Measurements from ENCODE around the gene ACSF3. TPM values are rescaled to one million over a fixed set of nuclear protein-coding genes. Genes with fewer than 3 reads are reported as not detected.

Gene ACSF3
- total RNA-seq, 2 donors from 2014 or later, result 34.8 to 35.5 TPM

- no peak overlapping the region for H3K27ac Mint-ChIP-seq
Observed at GRCh38 chr16:89103156-89103555, 9.5 kb downstream of the ACSF3 start.

DNA sequence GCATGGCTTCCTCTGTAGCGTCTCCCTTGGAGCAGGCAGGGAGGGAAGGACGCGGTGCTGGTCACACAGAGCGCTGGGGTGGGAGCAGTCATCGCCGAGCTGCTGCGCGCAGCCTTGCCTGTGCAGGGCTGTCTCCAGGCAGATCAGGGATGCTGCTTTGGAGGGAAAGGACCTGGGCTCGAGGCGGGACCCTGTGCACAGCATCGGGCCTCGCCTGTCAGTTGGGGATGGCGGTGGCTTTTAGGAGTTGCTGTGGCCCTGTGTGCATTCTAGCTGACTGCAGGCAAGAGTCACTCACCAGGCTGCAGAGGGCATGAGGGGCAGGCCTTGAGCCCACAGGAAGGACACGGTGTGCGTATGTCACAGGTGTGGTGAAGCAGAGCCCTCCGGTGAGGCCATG lies 10.1 kb downstream of the ACSF3 start:
- Mint-ChIP-seq H3K4me3 (no peak overlapping the region), H3K9me3 (no peaks in the 10 kb centered on the region), H3K4me1 (peaks cover 4% of the 10 kb centered on the region), H3K27ac (no peak overlapping the region), H3K27me3 (ENCODE audit: insufficient read depth) (no peaks in the 10 kb centered on the region), H3K36me3 (ENCODE audit: low read depth) (peaks cover 73% of the 10 kb centered on the region)
- no peak overlapping the region for H3K9ac ChIP-seq (ENCODE audit: extremely low read depth, low read length, poor library complexity, severe bottlenecking)
- WGBS, 2 experiments (ENCODE audit: insufficient coverage in 1 of 2, insufficient read length in 1 of 2), result 90 to 92% methylated on average over 11 to 16 of the region's 16 CpGs
- peaks cover 55% of the 10 kb centered on the region for H3K36me3 ChIP-seq (ENCODE audit: control insufficient read depth, insufficient read depth, low read length)
- peaks cover 5% of the 10 kb centered on the region for H3K4me1 ChIP-seq (ENCODE audit: control insufficient read depth, insufficient read depth, low read length)
- H3K4me3 ChIP-seq (ENCODE audit: low read length), result no peak overlapping the region
- no peak overlapping the region for H3K27ac ChIP-seq (ENCODE audit: low read depth, low read length)
- no peak for DNase-seq
- TF ChIP-seq, protein P1, sequence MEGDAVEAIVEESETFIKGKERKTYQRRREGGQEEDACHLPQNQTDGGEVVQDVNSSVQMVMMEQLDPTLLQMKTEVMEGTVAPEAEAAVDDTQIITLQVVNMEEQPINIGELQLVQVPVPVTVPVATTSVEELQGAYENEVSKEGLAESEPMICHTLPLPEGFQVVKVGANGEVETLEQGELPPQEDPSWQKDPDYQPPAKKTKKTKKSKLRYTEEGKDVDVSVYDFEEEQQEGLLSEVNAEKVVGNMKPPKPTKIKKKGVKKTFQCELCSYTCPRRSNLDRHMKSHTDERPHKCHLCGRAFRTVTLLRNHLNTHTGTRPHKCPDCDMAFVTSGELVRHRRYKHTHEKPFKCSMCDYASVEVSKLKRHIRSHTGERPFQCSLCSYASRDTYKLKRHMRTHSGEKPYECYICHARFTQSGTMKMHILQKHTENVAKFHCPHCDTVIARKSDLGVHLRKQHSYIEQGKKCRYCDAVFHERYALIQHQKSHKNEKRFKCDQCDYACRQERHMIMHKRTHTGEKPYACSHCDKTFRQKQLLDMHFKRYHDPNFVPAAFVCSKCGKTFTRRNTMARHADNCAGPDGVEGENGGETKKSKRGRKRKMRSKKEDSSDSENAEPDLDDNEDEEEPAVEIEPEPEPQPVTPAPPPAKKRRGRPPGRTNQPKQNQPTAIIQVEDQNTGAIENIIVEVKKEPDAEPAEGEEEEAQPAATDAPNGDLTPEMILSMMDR (conservative IDR thresholded peaks at IDR 0.05), result no peak
- no peaks in the 10 kb centered on the region for H3K9me3 ChIP-seq (ENCODE audit: control insufficient read depth, low read length)
- H3K27me3 ChIP-seq (ENCODE audit: control insufficient read depth, insufficient read depth, low read length, poor library complexity, severe bottlenecking), result no peaks in the 10 kb centered on the region

More at GRCh38 chr16:89103156-89103555, 9.5 kb downstream of the ACSF3 start:
- DNase-seq, result no peak
- Histone ChIP-seq H3K9ac (ENCODE audit: extremely low read depth, low read length, poor library complexity, severe bottlenecking) (no peak overlapping the region), H3K4me1 (ENCODE audit: control insufficient read depth, insufficient read depth, low read length) (peaks cover 9% of the 10 kb centered on the region), H3K27ac (ENCODE audit: low read depth, low read length) (no peak overlapping the region), H3K4me3 (ENCODE audit: low read length) (no peak overlapping the region), H3K27me3 (ENCODE audit: control insufficient read depth, insufficient read depth, low read length, poor library complexity, severe bottlenecking) (no peaks in the 10 kb centered on the region), H3K9me3 (ENCODE audit: control insufficient read depth, low read length) (no peaks in the 10 kb centered on the region), H3K36me3 (ENCODE audit: control insufficient read depth, insufficient read depth, low read length) (peaks cover 50% of the 10 kb centered on the region)
- no peaks in the 10 kb centered on the region for H3K9me3 Mint-ChIP-seq
- H3K27me3 Mint-ChIP-seq (ENCODE audit: insufficient read depth), result no peaks in the 10 kb centered on the region
- H3K4me3 Mint-ChIP-seq, result no peak overlapping the region
- H3K36me3 Mint-ChIP-seq (ENCODE audit: low read depth), result peaks cover 67% of the 10 kb centered on the region
- TF ChIP-seq, protein P1 (conservative IDR thresholded peaks at IDR 0.05), result no peak
- WGBS, 2 experiments (ENCODE audit: insufficient coverage in 1 of 2, insufficient read length in 1 of 2), result 90 to 91% methylated on average over 21 to 22 of the region's 22 CpGs
- peaks cover 10% of the 10 kb centered on the region for H3K4me1 Mint-ChIP-seq

- Mint-ChIP-seq H3K4me3 (no peak overlapping the region), H3K9me3 (no peaks in the 10 kb centered on the region), H3K27ac (no peak overlapping the region), H3K36me3 (ENCODE audit: low read depth) (peaks cover 72% of the 10 kb centered on the region), H3K27me3 (ENCODE audit: insufficient read depth) (no peaks in the 10 kb centered on the region), H3K4me1 (peaks cover 1% of the 10 kb centered on the region)
- H3K36me3 ChIP-seq (ENCODE audit: control insufficient read depth, insufficient read depth, low read length), result peaks cover 51% of the 10 kb centered on the region
- no peak overlapping the region for H3K9ac ChIP-seq (ENCODE audit: extremely low read depth, low read length, poor library complexity, severe bottlenecking)
- DNase-seq, result no peak
- no peak overlapping the region for H3K27ac ChIP-seq (ENCODE audit: low read depth, low read length)
- TF ChIP-seq, protein P1 (conservative IDR thresholded peaks at IDR 0.05), result no peak
- H3K27me3 ChIP-seq (ENCODE audit: control insufficient read depth, insufficient read depth, low read length, poor library complexity, severe bottlenecking), result no peaks in the 10 kb centered on the region
- H3K4me1 ChIP-seq (ENCODE audit: control insufficient read depth, insufficient read depth, low read length), result no peaks in the 10 kb centered on the region
- 84 to 96% methylated on average over 8 to 10 of the region's 10 CpGs for WGBS, 2 experiments (ENCODE audit: insufficient coverage in 1 of 2, insufficient read length in 1 of 2)
- H3K4me3 ChIP-seq (ENCODE audit: low read length), result no peak overlapping the region
- H3K9me3 ChIP-seq (ENCODE audit: control insufficient read depth, low read length), result no peaks in the 10 kb centered on the region
Observed at GRCh38 chr16:89104303-89104702, 10.7 kb downstream of the ACSF3 start.
